Skin of body (tissue), 2 donors: ENCODE data around the gene GSK3B. TPM values are rescaled to one million over a fixed set of nuclear protein-coding genes. Genes with fewer than 3 reads are reported as not detected.

Experiments used
- DNase-seq: peaks from one replicate; lab custom pipeline; 2025; lab: John Stamatoyannopoulos, UW
- total RNA-seq: library from RNA; depleted of rRNA; stranded (reverse); fragments of >200 nt; gene quantifications from one replicate; pipeline ENCODE4 v1.2.3, GENCODE V29; 2014

Gene GSK3B
- total RNA-seq, 1 donor from 2014 or later, result 45.7 TPM

DNA sequence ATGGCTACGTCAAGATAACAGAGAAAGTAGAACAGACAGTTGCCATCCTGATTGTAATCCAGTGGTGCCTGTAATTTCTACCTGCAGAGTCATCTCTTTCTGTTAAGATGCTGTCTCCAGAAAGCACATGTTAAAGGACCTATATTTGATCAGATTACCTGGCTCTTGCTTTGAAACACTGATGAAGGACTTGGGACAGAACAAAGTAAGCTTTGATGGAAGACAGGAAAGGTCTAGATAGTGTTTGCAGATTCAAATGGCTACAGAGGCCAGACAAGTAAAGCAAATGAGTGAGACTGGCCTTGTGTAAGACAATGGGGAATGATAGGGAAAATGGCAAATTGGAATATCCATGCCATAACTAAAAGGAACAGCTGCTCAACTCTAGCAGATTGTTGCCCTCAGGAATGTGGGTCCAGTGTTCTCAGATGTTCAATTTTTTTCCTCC lies 1.8 kb upstream of the GSK3B start:
- no peak for DNase-seq

GRCh38 chr3:120095226-120095978 lies 1.2 kb upstream of the GSK3B start:
- peak; percentile 89 for DNase-seq

- peak; percentile 100 for DNase-seq
Measured at GRCh38 chr3:120094776-120095225, 554 bp upstream of the GSK3B start.

DNA sequence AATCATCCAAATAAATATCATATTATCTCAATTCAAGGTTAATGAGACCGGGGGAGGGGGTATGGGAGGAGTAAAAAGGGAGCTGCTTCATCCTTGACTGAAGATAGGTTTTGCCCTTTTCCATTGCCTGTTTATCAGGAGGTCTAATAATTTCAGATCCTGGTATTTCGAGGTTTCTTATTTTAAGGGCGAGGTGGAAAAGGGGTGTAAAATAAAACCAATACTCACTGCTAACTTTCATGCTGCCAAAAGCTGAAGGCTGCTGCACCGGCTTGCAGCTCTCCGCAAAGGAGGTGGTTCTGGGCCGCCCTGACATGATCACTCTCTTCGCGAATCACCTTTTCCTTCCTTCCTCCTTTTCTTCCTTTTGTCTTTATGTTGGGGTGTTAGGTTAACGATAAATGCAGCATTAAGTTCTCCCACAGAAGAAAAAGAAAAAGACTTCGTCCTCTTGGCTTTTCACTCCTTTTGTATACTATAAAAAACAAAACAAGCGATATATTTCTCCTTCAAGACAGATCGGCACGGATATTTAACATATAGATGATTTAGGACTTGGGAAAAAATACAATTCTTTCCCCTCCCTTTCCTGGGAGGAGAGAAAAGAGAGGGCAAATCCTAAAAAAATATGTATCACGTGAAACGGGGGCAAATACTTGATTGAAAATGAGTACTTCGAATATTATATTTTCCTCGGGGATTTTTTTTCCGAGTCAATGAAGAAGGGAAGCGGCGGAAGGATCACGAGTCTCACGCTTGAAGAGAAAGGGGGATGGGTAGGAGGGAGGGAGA lies 932 bp downstream of the GSK3B start:
- peak; percentile 6 for DNase-seq

- DNase-seq, result no peak
Measured at GRCh38 chr3:120092474-120092873, 1.8 kb downstream of the GSK3B start.

DNA sequence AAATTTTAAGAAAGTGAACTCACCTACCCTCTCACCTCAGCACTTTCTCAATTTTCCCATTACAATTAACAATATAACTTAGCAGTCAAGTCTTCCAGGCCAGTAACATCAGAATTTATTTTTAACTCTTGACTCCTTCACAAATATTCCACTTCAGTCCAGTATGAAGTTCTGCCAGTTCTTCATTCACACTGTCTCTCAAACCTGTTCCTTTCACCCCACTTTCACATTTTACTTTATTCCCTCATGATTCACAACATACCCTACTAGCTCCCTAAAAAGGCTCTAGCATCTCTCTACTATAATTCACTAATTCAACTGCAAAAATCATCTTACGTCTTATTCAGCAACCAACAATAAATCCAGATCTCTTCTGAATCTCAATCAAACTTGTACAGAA lies 3.8 kb downstream of the GSK3B start:
- no peak for DNase-seq

GRCh38 chr3:120089089-120089488 lies 5.2 kb downstream of the GSK3B start:
- DNase-seq, result no peak

- DNase-seq, result no peak
Measured at GRCh38 chr3:120088622-120089021, 5.6 kb downstream of the GSK3B start.

DNA sequence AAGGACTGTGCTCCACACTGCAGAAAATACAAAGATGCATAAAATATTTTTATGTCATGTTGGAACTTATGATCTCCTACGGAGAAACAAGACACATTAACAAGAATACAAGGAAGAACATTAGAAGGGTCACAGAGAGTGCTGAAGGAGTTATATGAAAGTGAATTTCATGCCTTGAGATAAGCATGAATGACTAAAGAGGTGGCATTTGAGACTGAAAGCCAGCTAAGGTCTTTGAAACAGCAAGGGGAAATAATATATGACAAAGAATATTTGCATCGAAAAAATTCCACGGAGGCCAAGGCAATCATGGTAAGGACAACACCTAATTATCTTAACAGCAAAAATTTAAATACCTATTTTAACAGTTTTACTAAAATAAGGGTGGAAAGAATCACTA lies 12.5 kb downstream of the GSK3B start:
- no peak for DNase-seq

DNA sequence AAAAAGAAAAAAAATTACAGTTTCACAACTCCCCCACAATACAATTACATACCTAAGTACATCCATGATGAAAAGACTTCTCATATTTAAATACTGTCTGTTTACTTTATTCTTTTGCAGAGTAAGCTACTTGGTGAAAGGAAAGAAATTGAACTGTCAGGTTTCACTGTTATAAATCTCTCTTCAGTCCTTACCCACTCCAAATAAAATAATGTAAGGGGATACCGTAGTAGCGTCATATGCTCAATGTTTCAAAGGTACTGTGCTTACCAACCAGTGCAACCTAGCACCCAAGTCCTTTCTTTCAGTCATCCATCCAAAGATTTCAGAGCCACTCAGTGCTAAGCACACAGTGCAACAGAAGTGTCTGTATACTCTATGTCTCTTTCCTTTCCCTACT lies 13.4 kb downstream of the GSK3B start:
- DNase-seq, result no peak

GRCh38 chr3:120077731-120078130 lies 16.5 kb downstream of the GSK3B start:
- DNase-seq, result peak; percentile 20

GRCh38 chr3:120072867-120073525 lies 21.3 kb downstream of the GSK3B start:
- no peak for DNase-seq

DNA sequence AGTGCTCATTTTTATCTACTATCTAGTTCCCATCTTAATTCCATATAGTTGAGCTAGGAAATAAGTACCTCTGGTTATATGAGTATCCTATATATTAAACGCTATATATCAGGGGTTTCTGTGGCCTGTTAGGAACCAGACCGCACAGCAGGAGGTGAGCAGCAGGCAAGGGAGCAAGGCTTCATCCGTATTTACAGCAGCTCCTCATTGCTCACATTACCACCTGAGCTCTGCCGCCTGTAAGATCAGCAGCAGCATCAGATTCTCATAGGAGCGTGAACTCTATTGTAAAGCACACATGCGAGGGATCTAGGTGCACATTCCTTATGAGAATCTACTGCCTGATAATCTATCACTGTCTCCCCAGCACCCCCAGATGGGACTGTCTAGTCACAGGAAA lies 23.0 kb downstream of the GSK3B start:
- DNase-seq, result no peak

- DNase-seq, result no peak
Measured at GRCh38 chr3:120070263-120070981, 23.8 kb downstream of the GSK3B start.

DNA sequence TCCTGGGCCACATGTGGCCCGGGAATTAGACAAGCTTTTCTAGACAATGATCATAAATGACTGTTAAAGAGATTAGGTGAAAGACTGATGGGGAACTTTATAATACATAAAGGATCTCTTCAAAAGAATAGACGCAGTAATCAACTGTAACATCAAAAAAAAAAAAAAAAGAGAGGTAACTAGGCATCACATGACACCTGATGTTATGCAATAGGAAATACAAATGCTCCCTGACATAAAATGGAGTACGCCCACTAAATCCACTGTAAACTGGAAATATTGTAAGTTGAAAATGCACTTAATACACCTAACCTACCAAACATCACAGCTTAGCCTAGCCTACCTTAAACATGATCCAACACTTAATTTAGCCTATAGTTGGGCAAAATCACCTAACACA lies 27.2 kb downstream of the GSK3B start:
- no peak for DNase-seq

GRCh38 chr3:120066634-120067033 lies 27.6 kb downstream of the GSK3B start:
- DNase-seq, result no peak

DNA sequence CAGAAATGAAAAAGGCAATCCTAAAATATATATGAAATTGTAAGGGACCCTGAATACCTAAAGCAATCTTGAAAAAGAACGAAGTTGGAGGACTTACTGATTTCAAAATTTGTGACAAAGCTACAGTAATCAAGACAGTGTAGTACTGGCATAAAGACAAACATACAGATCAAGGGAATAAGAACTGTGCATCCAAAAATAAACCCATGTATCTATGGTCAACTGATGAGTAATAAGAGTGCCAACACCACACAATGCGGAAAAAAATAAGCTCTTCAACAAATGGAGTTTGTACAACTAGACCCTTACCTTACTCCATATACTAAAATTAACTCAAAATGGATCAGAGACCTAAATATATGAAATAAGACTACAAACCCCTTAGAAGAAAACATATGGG lies 29.6 kb downstream of the GSK3B start:
- DNase-seq, result no peak

GRCh38 chr3:120062474-120062873 lies 31.8 kb downstream of the GSK3B start:
- no peak for DNase-seq

DNA sequence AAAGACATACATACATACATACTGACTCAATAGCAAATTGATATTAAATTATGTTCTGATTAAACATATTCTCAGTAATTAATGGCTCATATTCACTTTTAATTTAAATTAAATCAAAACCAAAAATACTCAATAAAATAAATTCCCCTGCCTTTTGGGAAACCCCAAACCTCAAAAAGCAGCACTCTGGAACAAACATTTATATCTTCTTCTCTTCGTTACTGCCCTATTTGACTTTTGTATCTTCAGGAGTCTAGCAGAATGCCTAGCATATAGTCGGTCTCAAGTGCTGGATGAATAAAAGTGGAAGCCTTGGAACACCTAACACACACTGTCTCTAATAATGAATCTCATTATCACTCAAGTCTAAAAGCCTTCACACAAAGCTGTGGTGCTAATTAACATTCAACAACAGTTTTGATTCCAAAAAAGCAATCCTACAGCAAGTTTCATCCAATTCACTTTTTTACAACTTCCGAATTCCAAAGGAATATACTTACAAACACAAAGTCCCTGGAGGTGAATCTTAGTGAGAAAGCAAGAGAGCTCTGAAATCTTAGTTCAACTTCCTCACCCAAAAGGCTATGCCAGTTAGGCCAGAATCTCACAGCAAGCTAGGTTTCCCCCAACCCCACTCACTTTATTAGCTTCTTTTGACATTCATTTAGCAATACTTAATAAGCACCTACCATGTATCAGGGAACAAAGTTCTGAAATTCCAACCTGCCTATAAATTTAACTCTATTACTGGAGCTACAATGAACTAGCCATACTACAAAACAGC lies 35.0 kb downstream of the GSK3B start:
- no peak for DNase-seq

- no peak for DNase-seq
Measured at GRCh38 chr3:120057626-120058025, 36.6 kb downstream of the GSK3B start.

- no peak for DNase-seq
Measured at GRCh38 chr3:120057029-120057428, 37.2 kb downstream of the GSK3B start.
